Adrenal gland (tissue), 5 donors: ENCODE results near the gene SOHLH1.

Experiments
- POLR2A ChIP-seq, 2 donors: fragments of 450-650 bp; IDR thresholded peaks; one replicate each; pipeline ENCODE4 v1.6.1; 2017; ENCODE audit warnings: antibody characterized with exemption in 2 of 2, mild to moderate bottlenecking in 2 of 2, moderate library complexity in 1 of 2
- TF ChIP-seq, protein P1 (sequence below), 6 experiments: fragments of 450-650 bp in 4 of 6; fragments of 200-600 bp in 2 of 6; sonication (generic) in 1 of 6; IDR thresholded peaks; 1 replicate in 5 of 6; 2 replicates in 1 of 6; pipeline versions ENCODE4 v1.5.1 to v1.8.0; 2016 to 2021; ENCODE audit warnings: antibody characterized with exemption in 6 of 6, mild to moderate bottlenecking in 2 of 6, moderate library complexity in 1 of 6
- donor health status: DM: no; HTN: no; CAD: no.

- TF ChIP-seq, protein P1, sequence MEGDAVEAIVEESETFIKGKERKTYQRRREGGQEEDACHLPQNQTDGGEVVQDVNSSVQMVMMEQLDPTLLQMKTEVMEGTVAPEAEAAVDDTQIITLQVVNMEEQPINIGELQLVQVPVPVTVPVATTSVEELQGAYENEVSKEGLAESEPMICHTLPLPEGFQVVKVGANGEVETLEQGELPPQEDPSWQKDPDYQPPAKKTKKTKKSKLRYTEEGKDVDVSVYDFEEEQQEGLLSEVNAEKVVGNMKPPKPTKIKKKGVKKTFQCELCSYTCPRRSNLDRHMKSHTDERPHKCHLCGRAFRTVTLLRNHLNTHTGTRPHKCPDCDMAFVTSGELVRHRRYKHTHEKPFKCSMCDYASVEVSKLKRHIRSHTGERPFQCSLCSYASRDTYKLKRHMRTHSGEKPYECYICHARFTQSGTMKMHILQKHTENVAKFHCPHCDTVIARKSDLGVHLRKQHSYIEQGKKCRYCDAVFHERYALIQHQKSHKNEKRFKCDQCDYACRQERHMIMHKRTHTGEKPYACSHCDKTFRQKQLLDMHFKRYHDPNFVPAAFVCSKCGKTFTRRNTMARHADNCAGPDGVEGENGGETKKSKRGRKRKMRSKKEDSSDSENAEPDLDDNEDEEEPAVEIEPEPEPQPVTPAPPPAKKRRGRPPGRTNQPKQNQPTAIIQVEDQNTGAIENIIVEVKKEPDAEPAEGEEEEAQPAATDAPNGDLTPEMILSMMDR (IDR thresholded peaks at IDR 0.05): no peak
- no peak for TF ChIP-seq POLR2A (IDR thresholded peaks at IDR 0.05)
These were observed 19.2 kb downstream of the SOHLH1 start for GRCh38 chr9:135680056-135680455.
